A673 (cell line): ENCODE measurements around the gene LY86. TPM values are rescaled to one million over a fixed set of nuclear protein-coding genes. Genes with fewer than 3 reads are reported as not detected.

ENCODE experiments used
- BruUV-seq: library from RNA; stranded (reverse); fragments of 400-500 nt; replicated peaks from 2 replicates; lab custom pipeline; 2021; lab: Mats Ljungman, UMichigan
- CTCF ChIA-PET: fragments of 300-600 bp; sonication (Branson Sonifier 250); formaldehyde crosslinking; loops from one replicate; lab custom pipeline; 2022; ENCODE audit warnings: antibody characterized with exemption; lab: Charles Lee
- POLR2A ChIA-PET: fragments of 300-600 bp; sonication (Branson Sonifier 250); formaldehyde crosslinking; loops from one replicate; lab custom pipeline; 2022; ENCODE audit warnings: antibody characterized with exemption; ENCODE audit not compliant: low non-redundant PET; lab: Charles Lee
- DNase-seq: peaks from one replicate; pipeline ENCODE4 v3.0.0-alpha.2; 2015; ENCODE audit warnings: low spot score
- H3K27ac ChIP-seq: fragments of 200-600 bp; sonication (generic); 2 replicates; pipeline ENCODE4 v1.5.1; 2016; ENCODE audit warnings: mixed run types, low read depth, mild to moderate bottlenecking, mixed read lengths, antibody characterized with exemption, low read length; ENCODE audit not compliant: poor library complexity, severe bottlenecking
- H3K27me3 ChIP-seq: fragments of 200-600 bp; sonication (generic); replicated peaks from 2 replicates; pipeline ENCODE4 v1.6.1; 2017; ENCODE audit warnings: mixed run types, low read depth, mild to moderate bottlenecking, mixed read lengths, antibody characterized with exemption, low read length; ENCODE audit not compliant: insufficient read depth, poor library complexity
- H3K36me3 ChIP-seq: fragments of 200-600 bp; sonication (generic); 2 replicates; pipeline ENCODE4 v1.6.1; 2016; ENCODE audit warnings: mixed run types, mild to moderate bottlenecking, mixed read lengths, antibody characterized with exemption, low read length; ENCODE audit not compliant: insufficient read depth, poor library complexity, severe bottlenecking
- H3K4me1 ChIP-seq: fragments of 200-600 bp; sonication (generic); 2 replicates; pipeline ENCODE4 v1.6.1; 2017; ENCODE audit warnings: mixed run types, mild to moderate bottlenecking, mixed read lengths, antibody characterized with exemption, low read length; ENCODE audit not compliant: insufficient read depth, poor library complexity, severe bottlenecking
- H3K4me3 ChIP-seq: fragments of 200-600 bp; sonication (generic); 2 replicates; pipeline ENCODE4 v1.5.1; 2016; ENCODE audit warnings: low read depth, mixed run types, mild to moderate bottlenecking, mixed read lengths, low read length; ENCODE audit not compliant: poor library complexity, severe bottlenecking
- H3K9me3 ChIP-seq: fragments of 200-600 bp; sonication (generic); 2 replicates; pipeline ENCODE4 v1.6.1; 2016; ENCODE audit warnings: mixed run types, low read depth, mild to moderate bottlenecking, mixed read lengths, antibody characterized with exemption, low read length; ENCODE audit not compliant: poor library complexity, severe bottlenecking
- CTCF ChIP-seq: fragments of 300-800, 200-600 bp; sonication (generic); conservative IDR thresholded peaks from 2 replicates; pipeline ENCODE4 v1.5.1; 2017; ENCODE audit warnings: low read depth, mild to moderate bottlenecking, antibody characterized with exemption, low read length, moderate library complexity, mixed read lengths
- EZH2 ChIP-seq: fragments of 200-600 bp; sonication (generic); IDR thresholded peaks from 2 replicates; pipeline ENCODE4 v1.6.1; 2017; ENCODE audit warnings: borderline replicate concordance, low read depth, mild to moderate bottlenecking, mixed read lengths, antibody characterized with exemption, low read length; ENCODE audit not compliant: poor library complexity, severe bottlenecking
- intact Hi-C: fragments of 100-400 bp; cut with micrococcal nuclease; formaldehyde crosslinking; loops from one replicate; pipeline ENCODE4 v1.10.0; 2022; ENCODE audit not compliant: unreplicated experiment
- total RNA-seq: library from RNA; stranded (reverse); gene quantifications from 2 replicates; pipeline ENCODE4 v1.2.3, GENCODE V29; 2021

The LY86 gene
- total RNA-seq, 1 experiment from 2014 or later: not detected

GRCh38 chr6:6577735-6578134 lies 10.8 kb upstream of the LY86 start:
- CTCF ChIA-PET: no interaction called here
- no peaks in the 10 kb centered on the region for H3K36me3 ChIP-seq
- H3K27ac ChIP-seq: no peak overlapping the region
- no peak for DNase-seq
- intact Hi-C loops: no loop called here
- POLR2A ChIA-PET: no interaction called here
- no peaks in the 10 kb centered on the region for H3K9me3 ChIP-seq
- no peak overlapping the region for H3K4me3 ChIP-seq
- no peaks in the 10 kb centered on the region for H3K4me1 ChIP-seq
- TF ChIP-seq CTCF (no peak), EZH2 (no peak)
- no TSS peak for BruUV-seq
- no peaks in the 10 kb centered on the region for H3K27me3 ChIP-seq

- H3K36me3 ChIP-seq: no peaks in the 10 kb centered on the region
- intact Hi-C loops: no loop called here
- ChIA-PET POLR2A (no interaction called here), CTCF (no interaction called here)
- H3K27ac ChIP-seq: no peak overlapping the region
- TF ChIP-seq EZH2: no peak
- no peak for TF ChIP-seq CTCF
- H3K9me3 ChIP-seq: no peaks in the 10 kb centered on the region
- DNase-seq: no peak
- no peak overlapping the region for H3K4me3 ChIP-seq
- H3K4me1 ChIP-seq: no peaks in the 10 kb centered on the region
- no peaks in the 10 kb centered on the region for H3K27me3 ChIP-seq
- no TSS peak for BruUV-seq
Observed at GRCh38 chr6:6579281-6579680, 9.2 kb upstream of the LY86 start.

- intact Hi-C loops: no loop called here
- BruUV-seq: no TSS peak
- TF ChIP-seq EZH2 (no peak), CTCF (no peak)
- no peaks in the 10 kb centered on the region for H3K36me3 ChIP-seq
- H3K4me3 ChIP-seq: no peak overlapping the region
- DNase-seq: no peak
- POLR2A ChIA-PET: no interaction called here
- H3K27me3 ChIP-seq: no peaks in the 10 kb centered on the region
- CTCF ChIA-PET: no interaction called here
- H3K27ac ChIP-seq: no peak overlapping the region
- H3K9me3 ChIP-seq: no peaks in the 10 kb centered on the region
- no peaks in the 10 kb centered on the region for H3K4me1 ChIP-seq
Observed at GRCh38 chr6:6580225-6580856, 8.2 kb upstream of the LY86 start.
